ENCODE results near the gene PLEK2.

GRCh38 chr14:67425608-67426007 lies 13.6 kb upstream of the PLEK2 start:
- no peak for TF ChIP-seq EZH2 (IDR thresholded peaks at IDR 0.05; ENCODE audit: low read depth)
- TF ChIP-seq, protein P1, sequence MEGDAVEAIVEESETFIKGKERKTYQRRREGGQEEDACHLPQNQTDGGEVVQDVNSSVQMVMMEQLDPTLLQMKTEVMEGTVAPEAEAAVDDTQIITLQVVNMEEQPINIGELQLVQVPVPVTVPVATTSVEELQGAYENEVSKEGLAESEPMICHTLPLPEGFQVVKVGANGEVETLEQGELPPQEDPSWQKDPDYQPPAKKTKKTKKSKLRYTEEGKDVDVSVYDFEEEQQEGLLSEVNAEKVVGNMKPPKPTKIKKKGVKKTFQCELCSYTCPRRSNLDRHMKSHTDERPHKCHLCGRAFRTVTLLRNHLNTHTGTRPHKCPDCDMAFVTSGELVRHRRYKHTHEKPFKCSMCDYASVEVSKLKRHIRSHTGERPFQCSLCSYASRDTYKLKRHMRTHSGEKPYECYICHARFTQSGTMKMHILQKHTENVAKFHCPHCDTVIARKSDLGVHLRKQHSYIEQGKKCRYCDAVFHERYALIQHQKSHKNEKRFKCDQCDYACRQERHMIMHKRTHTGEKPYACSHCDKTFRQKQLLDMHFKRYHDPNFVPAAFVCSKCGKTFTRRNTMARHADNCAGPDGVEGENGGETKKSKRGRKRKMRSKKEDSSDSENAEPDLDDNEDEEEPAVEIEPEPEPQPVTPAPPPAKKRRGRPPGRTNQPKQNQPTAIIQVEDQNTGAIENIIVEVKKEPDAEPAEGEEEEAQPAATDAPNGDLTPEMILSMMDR (conservative IDR thresholded peaks at IDR 0.05), result no peak
